Stimulated activated naive CD4-positive, alpha-beta T cell treated with Interleukin-2 at 50 U/mL for 16 hours (primary cell): ENCODE measurements around the gene CACNA2D1.

Experiments
- DNase-seq: peaks from one replicate; lab custom pipeline; 2025; lab: John Stamatoyannopoulos, UW

The CACNA2D1 gene

GRCh38 chr7:82110146-82110840 lies 333.3 kb downstream of the CACNA2D1 start:
- DNase-seq = no peak

GRCh38 chr7:82109288-82109687 lies 334.3 kb downstream of the CACNA2D1 start:
- DNase-seq = no peak

- no peak for DNase-seq
Measured at GRCh38 chr7:82106201-82106600, 337.4 kb downstream of the CACNA2D1 start.

GRCh38 chr7:82105463-82105862 lies 338.1 kb downstream of the CACNA2D1 start:
- no peak for DNase-seq

GRCh38 chr7:82098414-82098813 lies 345.2 kb downstream of the CACNA2D1 start:
- DNase-seq = no peak

GRCh38 chr7:82091126-82091684 lies 352.4 kb downstream of the CACNA2D1 start:
- DNase-seq = no peak

GRCh38 chr7:82087099-82087498 lies 356.5 kb downstream of the CACNA2D1 start:
- no peak for DNase-seq

- no peak for DNase-seq
Measured at GRCh38 chr7:82085116-82085515, 358.5 kb downstream of the CACNA2D1 start.

- no peak for DNase-seq
Measured at GRCh38 chr7:82081644-82082224, 361.8 kb downstream of the CACNA2D1 start.

GRCh38 chr7:82080254-82080927 lies 363.2 kb downstream of the CACNA2D1 start:
- no peak for DNase-seq

- DNase-seq = no peak
Measured at GRCh38 chr7:82079527-82079926, 364.1 kb downstream of the CACNA2D1 start.

GRCh38 chr7:82078807-82079206 lies 364.8 kb downstream of the CACNA2D1 start:
- no peak for DNase-seq

- no peak for DNase-seq
Measured at GRCh38 chr7:82071468-82071867, 372.1 kb downstream of the CACNA2D1 start.

GRCh38 chr7:82067628-82068264 lies 375.8 kb downstream of the CACNA2D1 start:
- no peak for DNase-seq

GRCh38 chr7:82057476-82057875 lies 386.1 kb downstream of the CACNA2D1 start:
- DNase-seq = no peak

- DNase-seq = no peak
Measured at GRCh38 chr7:82056282-82056681, 387.3 kb downstream of the CACNA2D1 start.

- DNase-seq = no peak
Measured at GRCh38 chr7:82054544-82054943, 389.0 kb downstream of the CACNA2D1 start.

- DNase-seq = no peak
Measured at GRCh38 chr7:82053453-82054032, 390.0 kb downstream of the CACNA2D1 start.

- no peak for DNase-seq
Measured at GRCh38 chr7:82051601-82052000, 392.0 kb downstream of the CACNA2D1 start.

GRCh38 chr7:82050792-82051191 lies 392.8 kb downstream of the CACNA2D1 start:
- no peak for DNase-seq

- no peak for DNase-seq
Measured at GRCh38 chr7:82049891-82050533, 393.6 kb downstream of the CACNA2D1 start.

GRCh38 chr7:82049442-82049841 lies 394.1 kb downstream of the CACNA2D1 start:
- DNase-seq = no peak
